ENCODE measurements around the gene CAPN5.

DNA sequence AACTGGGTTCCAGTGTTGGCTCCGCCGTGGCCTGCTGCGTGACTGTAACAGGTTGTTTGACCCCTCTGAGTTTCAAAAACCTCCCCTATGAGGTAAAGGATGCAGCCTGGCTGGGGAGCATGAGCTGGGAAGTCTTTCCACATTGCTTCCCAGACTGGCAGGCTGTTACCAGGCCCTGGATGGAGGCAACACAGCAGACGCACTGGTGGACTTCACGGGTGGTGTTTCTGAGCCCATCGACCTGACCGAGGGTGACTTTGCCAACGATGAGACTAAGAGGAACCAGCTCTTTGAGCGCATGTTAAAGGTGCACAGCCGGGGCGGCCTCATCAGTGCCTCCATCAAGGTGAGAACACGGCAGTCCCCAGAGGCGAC is 47.3 kb downstream of the CAPN5 start:
- TF ChIP-seq, protein P1, sequence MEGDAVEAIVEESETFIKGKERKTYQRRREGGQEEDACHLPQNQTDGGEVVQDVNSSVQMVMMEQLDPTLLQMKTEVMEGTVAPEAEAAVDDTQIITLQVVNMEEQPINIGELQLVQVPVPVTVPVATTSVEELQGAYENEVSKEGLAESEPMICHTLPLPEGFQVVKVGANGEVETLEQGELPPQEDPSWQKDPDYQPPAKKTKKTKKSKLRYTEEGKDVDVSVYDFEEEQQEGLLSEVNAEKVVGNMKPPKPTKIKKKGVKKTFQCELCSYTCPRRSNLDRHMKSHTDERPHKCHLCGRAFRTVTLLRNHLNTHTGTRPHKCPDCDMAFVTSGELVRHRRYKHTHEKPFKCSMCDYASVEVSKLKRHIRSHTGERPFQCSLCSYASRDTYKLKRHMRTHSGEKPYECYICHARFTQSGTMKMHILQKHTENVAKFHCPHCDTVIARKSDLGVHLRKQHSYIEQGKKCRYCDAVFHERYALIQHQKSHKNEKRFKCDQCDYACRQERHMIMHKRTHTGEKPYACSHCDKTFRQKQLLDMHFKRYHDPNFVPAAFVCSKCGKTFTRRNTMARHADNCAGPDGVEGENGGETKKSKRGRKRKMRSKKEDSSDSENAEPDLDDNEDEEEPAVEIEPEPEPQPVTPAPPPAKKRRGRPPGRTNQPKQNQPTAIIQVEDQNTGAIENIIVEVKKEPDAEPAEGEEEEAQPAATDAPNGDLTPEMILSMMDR (IDR thresholded peaks at IDR 0.05; ENCODE audit: low read length), result no peak
- no peak for TF ChIP-seq EZH2 (IDR thresholded peaks at IDR 0.05; ENCODE audit: borderline replicate concordance, low read length)
